ENCODE results near the gene KLK12.

The KLK12 gene

DNA sequence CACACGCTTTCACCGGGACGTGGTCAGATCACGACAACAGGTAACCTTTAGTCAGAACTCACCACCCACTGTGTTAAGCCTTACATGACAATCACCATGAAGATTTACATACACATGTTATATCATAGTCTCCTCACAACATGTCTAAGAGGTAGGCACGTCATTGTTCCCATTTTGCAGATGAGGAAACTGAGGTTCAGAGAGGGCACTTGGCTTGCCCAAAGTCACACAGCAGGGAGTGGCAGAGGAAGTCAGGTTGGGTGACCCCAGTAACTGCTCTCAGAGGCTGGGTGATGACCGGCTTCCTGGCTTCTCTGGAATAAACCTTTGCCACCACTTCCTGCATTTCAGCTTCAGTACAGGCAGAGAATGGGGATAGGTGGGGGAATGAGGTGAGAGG is 20.6 kb downstream of the KLK12 start:
- no peak for TF ChIP-seq TCF4 (CRISPR knock-in tag; IDR thresholded peaks at IDR 0.05; ENCODE audit: borderline replicate concordance)
- no peak for TF ChIP-seq ARNTL (CRISPR knock-in tag; IDR thresholded peaks at IDR 0.05; ENCODE audit: borderline replicate concordance, low read depth)
- TF ChIP-seq BACH2 (CRISPR knock-in tag; IDR thresholded peaks at IDR 0.05; ENCODE audit: borderline replicate concordance), result no peak
- TF ChIP-seq, protein P1, sequence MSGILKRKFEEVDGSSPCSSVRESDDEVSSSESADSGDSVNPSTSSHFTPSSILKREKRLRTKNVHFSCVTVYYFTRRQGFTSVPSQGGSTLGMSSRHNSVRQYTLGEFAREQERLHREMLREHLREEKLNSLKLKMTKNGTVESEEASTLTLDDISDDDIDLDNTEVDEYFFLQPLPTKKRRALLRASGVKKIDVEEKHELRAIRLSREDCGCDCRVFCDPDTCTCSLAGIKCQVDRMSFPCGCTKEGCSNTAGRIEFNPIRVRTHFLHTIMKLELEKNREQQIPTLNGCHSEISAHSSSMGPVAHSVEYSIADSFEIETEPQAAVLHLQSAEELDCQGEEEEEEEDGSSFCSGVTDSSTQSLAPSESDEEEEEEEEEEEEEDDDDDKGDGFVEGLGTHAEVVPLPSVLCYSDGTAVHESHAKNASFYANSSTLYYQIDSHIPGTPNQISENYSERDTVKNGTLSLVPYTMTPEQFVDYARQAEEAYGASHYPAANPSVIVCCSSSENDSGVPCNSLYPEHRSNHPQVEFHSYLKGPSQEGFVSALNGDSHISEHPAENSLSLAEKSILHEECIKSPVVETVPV (CRISPR knock-in tag; IDR thresholded peaks at IDR 0.05), result no peak
- no peak for TF ChIP-seq ZC3H10 (CRISPR knock-in tag; IDR thresholded peaks at IDR 0.05)
- ATAC-seq, result no peak

DNA sequence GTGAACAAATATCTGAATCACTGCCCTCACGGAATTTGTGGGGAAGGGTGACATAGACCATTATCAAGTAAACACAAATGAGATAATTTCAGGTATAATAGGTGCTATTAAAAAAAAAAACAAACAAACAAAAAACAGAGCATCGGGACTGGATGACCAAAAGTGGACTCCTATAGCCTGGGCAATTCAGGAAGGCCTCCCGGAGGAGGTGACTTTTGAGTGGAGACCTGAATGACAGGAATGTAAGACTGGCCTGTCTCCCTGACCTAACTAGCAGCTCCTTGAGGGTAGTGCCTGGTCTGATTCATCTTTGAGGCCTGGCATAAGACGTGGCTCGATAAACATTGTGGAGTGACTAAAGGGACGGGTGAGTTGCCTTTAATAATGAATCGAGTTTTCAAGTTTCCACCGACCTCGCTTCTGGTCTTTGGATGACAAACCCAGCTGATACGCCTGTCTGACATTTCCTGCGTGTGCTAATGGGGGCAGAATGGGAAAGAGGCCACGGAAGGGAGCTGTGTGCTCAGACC is 22.1 kb downstream of the KLK12 start:
- TF ChIP-seq ZFP30 (CRISPR knock-in tag; IDR thresholded peaks at IDR 0.05), result no peak
- no peak for TF ChIP-seq PPARA (CRISPR knock-in tag; IDR thresholded peaks at IDR 0.05; ENCODE audit: borderline replicate concordance)
- TF ChIP-seq GLIS3 (CRISPR knock-in tag; IDR thresholded peaks at IDR 0.05), result no peak
- TF ChIP-seq SNAI2 (CRISPR knock-in tag; IDR thresholded peaks at IDR 0.05), result no peak
- TF ChIP-seq, protein P2, sequence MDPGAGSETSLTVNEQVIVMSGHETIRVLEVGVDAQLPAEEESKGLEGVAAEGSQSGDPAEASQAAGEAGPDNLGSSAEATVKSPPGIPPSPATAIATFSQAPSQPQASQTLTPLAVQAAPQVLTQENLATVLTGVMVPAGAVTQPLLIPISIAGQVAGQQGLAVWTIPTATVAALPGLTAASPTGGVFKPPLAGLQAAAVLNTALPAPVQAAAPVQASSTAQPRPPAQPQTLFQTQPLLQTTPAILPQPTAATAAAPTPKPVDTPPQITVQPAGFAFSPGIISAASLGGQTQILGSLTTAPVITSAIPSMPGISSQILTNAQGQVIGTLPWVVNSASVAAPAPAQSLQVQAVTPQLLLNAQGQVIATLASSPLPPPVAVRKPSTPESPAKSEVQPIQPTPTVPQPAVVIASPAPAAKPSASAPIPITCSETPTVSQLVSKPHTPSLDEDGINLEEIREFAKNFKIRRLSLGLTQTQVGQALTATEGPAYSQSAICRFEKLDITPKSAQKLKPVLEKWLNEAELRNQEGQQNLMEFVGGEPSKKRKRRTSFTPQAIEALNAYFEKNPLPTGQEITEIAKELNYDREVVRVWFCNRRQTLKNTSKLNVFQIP (CRISPR knock-in tag; IDR thresholded peaks at IDR 0.05; ENCODE audit: borderline replicate concordance, low read depth), result no peak
- TF ChIP-seq TCF4 (CRISPR knock-in tag; IDR thresholded peaks at IDR 0.05; ENCODE audit: borderline replicate concordance), result no peak
- TF ChIP-seq, protein P3, sequence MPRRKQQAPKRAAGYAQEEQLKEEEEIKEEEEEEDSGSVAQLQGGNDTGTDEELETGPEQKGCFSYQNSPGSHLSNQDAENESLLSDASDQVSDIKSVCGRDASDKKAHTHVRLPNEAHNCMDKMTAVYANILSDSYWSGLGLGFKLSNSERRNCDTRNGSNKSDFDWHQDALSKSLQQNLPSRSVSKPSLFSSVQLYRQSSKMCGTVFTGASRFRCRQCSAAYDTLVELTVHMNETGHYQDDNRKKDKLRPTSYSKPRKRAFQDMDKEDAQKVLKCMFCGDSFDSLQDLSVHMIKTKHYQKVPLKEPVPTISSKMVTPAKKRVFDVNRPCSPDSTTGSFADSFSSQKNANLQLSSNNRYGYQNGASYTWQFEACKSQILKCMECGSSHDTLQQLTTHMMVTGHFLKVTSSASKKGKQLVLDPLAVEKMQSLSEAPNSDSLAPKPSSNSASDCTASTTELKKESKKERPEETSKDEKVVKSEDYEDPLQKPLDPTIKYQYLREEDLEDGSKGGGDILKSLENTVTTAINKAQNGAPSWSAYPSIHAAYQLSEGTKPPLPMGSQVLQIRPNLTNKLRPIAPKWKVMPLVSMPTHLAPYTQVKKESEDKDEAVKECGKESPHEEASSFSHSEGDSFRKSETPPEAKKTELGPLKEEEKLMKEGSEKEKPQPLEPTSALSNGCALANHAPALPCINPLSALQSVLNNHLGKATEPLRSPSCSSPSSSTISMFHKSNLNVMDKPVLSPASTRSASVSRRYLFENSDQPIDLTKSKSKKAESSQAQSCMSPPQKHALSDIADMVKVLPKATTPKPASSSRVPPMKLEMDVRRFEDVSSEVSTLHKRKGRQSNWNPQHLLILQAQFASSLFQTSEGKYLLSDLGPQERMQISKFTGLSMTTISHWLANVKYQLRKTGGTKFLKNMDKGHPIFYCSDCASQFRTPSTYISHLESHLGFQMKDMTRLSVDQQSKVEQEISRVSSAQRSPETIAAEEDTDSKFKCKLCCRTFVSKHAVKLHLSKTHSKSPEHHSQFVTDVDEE (CRISPR knock-in tag; IDR thresholded peaks at IDR 0.05), result no peak
- no peak for TF ChIP-seq ESRRG (CRISPR knock-in tag; IDR thresholded peaks at IDR 0.05)
- TF ChIP-seq OSR1 (CRISPR knock-in tag; IDR thresholded peaks at IDR 0.05), result no peak
- no peak for TF ChIP-seq CSDC2 (CRISPR knock-in tag; IDR thresholded peaks at IDR 0.05)
- no peak for TF ChIP-seq RARB (CRISPR knock-in tag; IDR thresholded peaks at IDR 0.05)
- TF ChIP-seq ZNF565 (CRISPR knock-in tag; conservative IDR thresholded peaks at IDR 0.05; ENCODE audit: low read depth), result no peak
- TF ChIP-seq ZFP3 (CRISPR knock-in tag; IDR thresholded peaks at IDR 0.05), result no peak
- TF ChIP-seq ZC3H10 (CRISPR knock-in tag; IDR thresholded peaks at IDR 0.05), result no peak
- TF ChIP-seq, protein P1 (CRISPR knock-in tag; IDR thresholded peaks at IDR 0.05), result no peak
- TF ChIP-seq TOX (CRISPR knock-in tag; IDR thresholded peaks at IDR 0.05; ENCODE audit: borderline replicate concordance), result no peak
- no peak for TF ChIP-seq BACH2 (CRISPR knock-in tag; IDR thresholded peaks at IDR 0.05; ENCODE audit: borderline replicate concordance)

DNA sequence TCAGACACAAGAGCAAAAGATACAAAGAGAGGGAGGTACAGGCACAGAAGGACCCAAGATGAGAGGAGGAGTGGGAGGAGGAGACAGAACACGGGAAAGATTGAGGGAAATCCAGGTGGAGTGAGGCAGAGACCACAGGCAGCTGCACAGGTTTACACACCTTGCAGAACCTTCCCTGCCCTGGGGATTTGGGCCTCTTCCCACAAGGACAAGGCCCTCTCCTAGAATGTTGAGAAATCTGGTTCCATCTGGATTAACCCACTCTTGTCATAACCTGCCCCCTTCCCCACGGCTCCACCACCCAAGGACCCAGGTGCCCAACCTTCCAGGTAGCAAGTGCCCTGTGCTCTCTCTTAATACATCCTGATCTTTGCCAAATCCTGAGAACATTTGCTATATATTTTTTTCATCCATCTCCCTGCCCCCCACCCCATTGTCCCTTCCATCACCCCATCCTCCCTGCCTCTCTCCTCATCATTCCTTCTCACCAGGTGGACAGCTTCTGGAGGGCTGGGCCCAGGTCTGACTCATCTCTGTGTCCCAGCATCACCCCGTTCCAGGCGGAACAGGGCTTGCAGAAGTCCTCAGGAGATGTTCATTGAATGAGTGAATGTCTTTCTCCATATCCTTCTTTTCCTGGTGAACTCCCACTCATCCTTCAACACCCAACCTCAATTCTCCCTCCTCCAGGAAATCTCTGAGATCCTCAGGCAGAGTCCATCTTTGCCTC is 24.6 kb downstream of the KLK12 start:
- TF ChIP-seq, protein P1 (CRISPR knock-in tag; IDR thresholded peaks at IDR 0.05), result no peak
- TF ChIP-seq ISL1 (CRISPR knock-in tag; IDR thresholded peaks at IDR 0.05), result no peak
- TF ChIP-seq, protein P2 (CRISPR knock-in tag; IDR thresholded peaks at IDR 0.05; ENCODE audit: borderline replicate concordance, low read depth), result no peak
- TF ChIP-seq ZC3H10 (CRISPR knock-in tag; IDR thresholded peaks at IDR 0.05), result no peak
- TF ChIP-seq ZFP30 (CRISPR knock-in tag; IDR thresholded peaks at IDR 0.05), result no peak
- TF ChIP-seq, protein P3 (CRISPR knock-in tag; IDR thresholded peaks at IDR 0.05), result no peak
- no peak for ATAC-seq

More for the DNA sequence above, 22.1 kb downstream of the KLK12 start:
- ATAC-seq, result no peak
